Caco-2 (cell line): Measurements from ENCODE around the gene NDUFB7. TPM values are rescaled to one million over a fixed set of nuclear protein-coding genes. Genes with fewer than 3 reads are reported as not detected.
"Not testable (repeated sequence)": the region's sequence is repeated elsewhere in the genome, so short reads cannot be mapped to it uniquely, and the experiment has no call there.

Experiments used
- BruUV-seq: library from RNA; stranded (reverse); fragments of 400-500 nt; replicated peaks from 2 replicates; lab custom pipeline; 2021; lab: Mats Ljungman, UMichigan
- CTCF ChIA-PET: fragments of 300-600 bp; sonication (Branson Sonifier 250); formaldehyde crosslinking; loops from one replicate; lab custom pipeline; 2022; ENCODE audit warnings: antibody characterized with exemption; lab: Charles Lee
- POLR2A ChIA-PET: fragments of 300-600 bp; sonication (Branson Sonifier 250); formaldehyde crosslinking; loops from one replicate; lab custom pipeline; 2022; ENCODE audit warnings: antibody characterized with exemption; lab: Charles Lee
- DNase-seq, 2 experiments: peaks; one replicate each; pipeline versions ENCODE4 v3.0.0 to v3.0.0-alpha.2; 2020 to 2022
- H3K27me3 ChIP-seq: replicated peaks from 2 replicates; pipeline ENCODE4 v1.6.0; 2011; ENCODE audit warnings: low read length; ENCODE audit not compliant: control insufficient read depth, insufficient read depth
- H3K36me3 ChIP-seq: 2 replicates; pipeline ENCODE4 v1.5.1; 2011; ENCODE audit warnings: low read length; ENCODE audit not compliant: control insufficient read depth, insufficient read depth
- H3K4me1 ChIP-seq: fragments of 250-450 bp; sonication (Bioruptor Pico); 2 replicates; pipeline ENCODE4 v1.5.1; 2020; ENCODE audit warnings: mild to moderate bottlenecking
- H3K4me3 ChIP-seq: 2 replicates; pipeline ENCODE4 v1.5.1; 2011; ENCODE audit warnings: low read depth, mild to moderate bottlenecking, control low read depth, low read length
- H3K9me3 ChIP-seq: fragments of 250-450 bp; sonication (Bioruptor Pico); 2 replicates; pipeline ENCODE4 v1.5.1; 2020; ENCODE audit warnings: mild to moderate bottlenecking, moderate library complexity
- H3K27ac Mint-ChIP-seq: one replicate; pipeline ENCODE4 v1.8.0; 2022; ENCODE audit warnings: mixed read lengths; ENCODE audit not compliant: unreplicated experiment
- H3K27me3 Mint-ChIP-seq: one replicate; pipeline ENCODE4 v1.8.0; 2022; ENCODE audit warnings: mixed read lengths; ENCODE audit not compliant: insufficient read depth, unreplicated experiment
- H3K36me3 Mint-ChIP-seq: one replicate; pipeline ENCODE4 v1.8.0; 2022; ENCODE audit warnings: mild to moderate bottlenecking, mixed read lengths; ENCODE audit not compliant: insufficient read depth, unreplicated experiment
- H3K4me1 Mint-ChIP-seq: one replicate; pipeline ENCODE4 v1.8.0; 2022; ENCODE audit warnings: low read depth, mixed read lengths; ENCODE audit not compliant: unreplicated experiment
- H3K4me3 Mint-ChIP-seq: one replicate; pipeline ENCODE4 v1.8.0; 2022; ENCODE audit warnings: mild to moderate bottlenecking, moderate library complexity, mixed read lengths; ENCODE audit not compliant: unreplicated experiment
- H3K9me3 Mint-ChIP-seq: one replicate; pipeline ENCODE4 v1.8.0; 2022; ENCODE audit warnings: mixed read lengths; ENCODE audit not compliant: unreplicated experiment
- intact Hi-C: fragments of 100-400 bp; cut with micrococcal nuclease; formaldehyde crosslinking; loops from one replicate; pipeline ENCODE4 v1.10.0; 2022; ENCODE audit not compliant: unreplicated experiment
- total RNA-seq: library from RNA; stranded (reverse); gene quantifications from 2 replicates; pipeline ENCODE4 v1.2.3, GENCODE V29; 2022
- TF ChIP-seq, protein P1 (sequence below), 2 experiments: fragments of 200-600 bp in 1 of 2; IDR thresholded peaks; 1 replicate in 1 of 2; 2 replicates in 1 of 2; pipeline versions ENCODE4 v1.5.1 to v1.8.0; 2011 to 2022; ENCODE audit warnings: antibody characterized with exemption in 1 of 2, control low read depth in 1 of 2, inconsistent platforms in 1 of 2, low read depth in 1 of 2, low read length in 1 of 2, mild to moderate bottlenecking in 1 of 2, moderate library complexity in 1 of 2; ENCODE audit not compliant: insufficient read depth in 1 of 2, severe bottlenecking in 1 of 2, unreplicated experiment in 1 of 2

The NDUFB7 gene
- total RNA-seq, 1 experiment from 2014 or later, result 158 TPM

DNA sequence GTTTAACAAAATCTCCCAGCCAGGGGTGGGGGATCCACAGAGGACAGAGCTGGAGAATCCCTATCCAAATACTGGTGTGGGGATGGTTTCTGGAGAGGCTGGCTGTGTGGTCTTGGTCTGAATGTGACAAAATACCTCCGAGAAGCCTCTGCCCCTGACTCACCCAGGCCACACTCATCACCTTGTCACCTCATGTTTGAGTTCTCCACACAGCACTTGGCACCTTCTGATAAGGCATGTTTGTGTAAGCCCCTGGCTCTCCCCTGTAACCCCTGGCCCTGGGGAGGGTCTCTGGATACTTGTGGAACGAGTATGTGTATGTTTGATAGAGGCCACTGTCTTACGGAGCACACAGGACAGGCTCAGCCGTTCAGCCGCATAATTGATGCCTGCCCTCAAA lies 27.8 kb downstream of the NDUFB7 start:
- no peak for DNase-seq
- no peak overlapping the region for H3K4me3 ChIP-seq
- H3K4me3 Mint-ChIP-seq, result no peak overlapping the region
- ChIA-PET POLR2A (no interaction called here), CTCF (no interaction called here)
- no peaks in the 10 kb centered on the region for H3K9me3 ChIP-seq
- no peaks in the 10 kb centered on the region for H3K9me3 Mint-ChIP-seq
- H3K27me3 Mint-ChIP-seq, result no peaks in the 10 kb centered on the region
- H3K36me3 Mint-ChIP-seq, result peaks cover 48% of the 10 kb centered on the region
- H3K27ac Mint-ChIP-seq, result peak overlapping the region; percentile 48
- TF ChIP-seq, protein P1, sequence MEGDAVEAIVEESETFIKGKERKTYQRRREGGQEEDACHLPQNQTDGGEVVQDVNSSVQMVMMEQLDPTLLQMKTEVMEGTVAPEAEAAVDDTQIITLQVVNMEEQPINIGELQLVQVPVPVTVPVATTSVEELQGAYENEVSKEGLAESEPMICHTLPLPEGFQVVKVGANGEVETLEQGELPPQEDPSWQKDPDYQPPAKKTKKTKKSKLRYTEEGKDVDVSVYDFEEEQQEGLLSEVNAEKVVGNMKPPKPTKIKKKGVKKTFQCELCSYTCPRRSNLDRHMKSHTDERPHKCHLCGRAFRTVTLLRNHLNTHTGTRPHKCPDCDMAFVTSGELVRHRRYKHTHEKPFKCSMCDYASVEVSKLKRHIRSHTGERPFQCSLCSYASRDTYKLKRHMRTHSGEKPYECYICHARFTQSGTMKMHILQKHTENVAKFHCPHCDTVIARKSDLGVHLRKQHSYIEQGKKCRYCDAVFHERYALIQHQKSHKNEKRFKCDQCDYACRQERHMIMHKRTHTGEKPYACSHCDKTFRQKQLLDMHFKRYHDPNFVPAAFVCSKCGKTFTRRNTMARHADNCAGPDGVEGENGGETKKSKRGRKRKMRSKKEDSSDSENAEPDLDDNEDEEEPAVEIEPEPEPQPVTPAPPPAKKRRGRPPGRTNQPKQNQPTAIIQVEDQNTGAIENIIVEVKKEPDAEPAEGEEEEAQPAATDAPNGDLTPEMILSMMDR (IDR thresholded peaks at IDR 0.05; ENCODE audit: insufficient read depth in 1 of 2, low read depth in 1 of 2, low read length in 1 of 2, severe bottlenecking in 1 of 2, unreplicated experiment in 1 of 2), result no peak
- no peaks in the 10 kb centered on the region for H3K36me3 ChIP-seq
- H3K27me3 ChIP-seq, result no peaks in the 10 kb centered on the region
- BruUV-seq, result no TSS peak
- H3K4me1 Mint-ChIP-seq, result no peaks in the 10 kb centered on the region
- peaks cover 4% of the 10 kb centered on the region; the same call in 1 of the 2 replicates for H3K4me1 ChIP-seq
- intact Hi-C loops, result no loop called here

DNA sequence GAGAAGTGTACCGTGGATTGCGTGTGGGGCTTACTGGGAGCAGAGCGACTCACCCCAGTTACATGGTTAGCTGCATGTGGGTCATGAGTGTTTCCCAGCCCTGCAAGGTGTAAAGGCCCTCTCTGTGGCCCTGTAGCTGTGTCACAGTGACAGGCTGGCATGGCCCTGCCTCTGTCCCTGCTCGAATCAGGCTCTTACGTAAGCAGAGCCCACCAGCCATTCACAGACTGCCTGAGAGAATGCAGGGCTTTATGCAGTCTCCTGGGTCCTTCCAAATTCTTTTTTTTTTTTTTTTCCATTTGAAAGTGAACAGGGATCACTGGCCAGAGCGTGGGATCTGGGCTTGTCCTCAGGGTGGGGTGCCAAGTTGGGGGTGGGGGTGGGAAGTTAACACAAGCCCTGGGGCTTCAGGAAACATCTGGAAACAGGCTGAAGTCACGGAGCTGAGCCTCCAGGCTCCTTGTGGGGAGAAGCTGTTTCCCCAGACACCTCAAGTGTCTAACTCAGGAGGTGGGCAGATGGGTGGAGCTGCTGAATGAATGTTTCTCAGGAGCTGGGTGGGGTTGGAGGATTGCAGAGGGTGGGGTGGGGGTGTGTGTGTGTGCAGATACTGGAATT lies 29.0 kb downstream of the NDUFB7 start:
- no peak overlapping the region for H3K4me3 Mint-ChIP-seq
- intact Hi-C loops, result no loop called here
- BruUV-seq, result no TSS peak
- Histone ChIP-seq H3K27me3 (no peaks in the 10 kb centered on the region), H3K9me3 (no peaks in the 10 kb centered on the region), H3K4me3 (no peak overlapping the region), H3K36me3 (no peaks in the 10 kb centered on the region), H3K4me1 (peaks cover 7% of the 10 kb centered on the region; the same call in 1 of the 2 replicates)
- ChIA-PET POLR2A (no interaction called here), CTCF (interaction anchor here (0.5 to 0.7 kb wide), 3 partner anchors 17 to 584 kb away, joined by 3 to 4 read pairs (median 4); no protein-coding TSS in a partner anchor)
- TF ChIP-seq, protein P1 (IDR thresholded peaks at IDR 0.05; ENCODE audit: insufficient read depth in 1 of 2, low read depth in 1 of 2, low read length in 1 of 2, severe bottlenecking in 1 of 2, unreplicated experiment in 1 of 2), result no peak
- H3K9me3 Mint-ChIP-seq, result no peaks in the 10 kb centered on the region
- H3K27me3 Mint-ChIP-seq, result no peaks in the 10 kb centered on the region
- H3K36me3 Mint-ChIP-seq, result peaks cover 47% of the 10 kb centered on the region
- peak in 1 of 2 experiments; percentile 26 for DNase-seq
- no peak overlapping the region for H3K27ac Mint-ChIP-seq
- H3K4me1 Mint-ChIP-seq, result no peaks in the 10 kb centered on the region

DNA sequence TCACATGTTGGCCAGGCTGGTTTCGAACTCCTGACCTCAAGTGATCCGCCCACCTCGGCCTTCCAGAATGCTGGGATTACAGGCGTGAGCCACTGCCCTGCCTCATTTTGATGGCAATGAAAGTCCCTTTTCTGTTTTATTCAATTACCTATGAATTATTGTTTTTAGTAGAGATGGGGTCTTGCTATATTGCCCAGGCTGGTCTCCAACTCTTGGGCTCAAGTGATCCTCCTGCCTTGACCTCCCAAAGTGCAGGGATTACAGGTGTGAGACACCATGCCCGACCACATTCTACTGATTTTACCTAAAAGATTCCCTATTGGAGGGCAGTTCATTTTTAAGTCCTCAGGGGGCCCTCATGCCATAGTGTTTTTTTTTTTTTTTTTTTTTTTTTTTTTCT lies 29.9 kb downstream of the NDUFB7 start:
- H3K27ac Mint-ChIP-seq, H3K9me3 Mint-ChIP-seq, H3K36me3 ChIP-seq, H3K4me3 ChIP-seq, POLR2A ChIA-PET, H3K27me3 Mint-ChIP-seq, H3K4me1 ChIP-seq, H3K4me3 Mint-ChIP-seq, intact Hi-C loops, BruUV-seq, H3K4me1 Mint-ChIP-seq, CTCF ChIA-PET, DNase-seq, H3K27me3 ChIP-seq, H3K9me3 ChIP-seq: not testable (repeated sequence)
- H3K36me3 Mint-ChIP-seq, result peaks cover 54% of the 10 kb centered on the region
